GM12872 (cell line): Measurements from ENCODE around the gene SEMA4C.

Source experiments
- TF ChIP-seq, protein P1 (sequence below): IDR thresholded peaks from 3 replicates; pipeline ENCODE4 v1.5.1; 2011; ENCODE audit warnings: low read depth, mild to moderate bottlenecking, low read length, moderate library complexity; ENCODE audit not compliant: insufficient read depth

SEMA4C gene

GRCh38 chr2:96895032-96895745, 25.3 kb upstream of the SEMA4C start:
- TF ChIP-seq, protein P1, sequence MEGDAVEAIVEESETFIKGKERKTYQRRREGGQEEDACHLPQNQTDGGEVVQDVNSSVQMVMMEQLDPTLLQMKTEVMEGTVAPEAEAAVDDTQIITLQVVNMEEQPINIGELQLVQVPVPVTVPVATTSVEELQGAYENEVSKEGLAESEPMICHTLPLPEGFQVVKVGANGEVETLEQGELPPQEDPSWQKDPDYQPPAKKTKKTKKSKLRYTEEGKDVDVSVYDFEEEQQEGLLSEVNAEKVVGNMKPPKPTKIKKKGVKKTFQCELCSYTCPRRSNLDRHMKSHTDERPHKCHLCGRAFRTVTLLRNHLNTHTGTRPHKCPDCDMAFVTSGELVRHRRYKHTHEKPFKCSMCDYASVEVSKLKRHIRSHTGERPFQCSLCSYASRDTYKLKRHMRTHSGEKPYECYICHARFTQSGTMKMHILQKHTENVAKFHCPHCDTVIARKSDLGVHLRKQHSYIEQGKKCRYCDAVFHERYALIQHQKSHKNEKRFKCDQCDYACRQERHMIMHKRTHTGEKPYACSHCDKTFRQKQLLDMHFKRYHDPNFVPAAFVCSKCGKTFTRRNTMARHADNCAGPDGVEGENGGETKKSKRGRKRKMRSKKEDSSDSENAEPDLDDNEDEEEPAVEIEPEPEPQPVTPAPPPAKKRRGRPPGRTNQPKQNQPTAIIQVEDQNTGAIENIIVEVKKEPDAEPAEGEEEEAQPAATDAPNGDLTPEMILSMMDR: no peak

DNA sequence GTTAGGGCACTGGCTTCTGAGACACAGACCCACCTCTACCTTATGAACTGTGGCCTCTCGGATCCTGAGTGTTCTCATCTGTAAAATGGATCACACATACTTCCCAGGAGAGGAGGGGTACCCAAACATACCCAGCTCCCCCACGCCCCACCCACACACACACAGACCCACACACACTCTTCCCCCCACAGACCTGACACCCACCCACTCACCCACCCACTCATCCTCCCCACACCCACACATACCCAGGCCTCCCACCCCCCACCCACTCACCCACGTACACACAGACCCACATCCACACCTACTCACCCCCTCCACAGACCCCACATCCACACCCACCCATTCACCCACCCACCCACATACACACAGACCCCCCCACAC, 24.3 kb upstream of the SEMA4C start:
- TF ChIP-seq, protein P1: no peak

- TF ChIP-seq, protein P1: no peak
Measured at GRCh38 chr2:96893289-96894150, 23.6 kb upstream of the SEMA4C start.

DNA sequence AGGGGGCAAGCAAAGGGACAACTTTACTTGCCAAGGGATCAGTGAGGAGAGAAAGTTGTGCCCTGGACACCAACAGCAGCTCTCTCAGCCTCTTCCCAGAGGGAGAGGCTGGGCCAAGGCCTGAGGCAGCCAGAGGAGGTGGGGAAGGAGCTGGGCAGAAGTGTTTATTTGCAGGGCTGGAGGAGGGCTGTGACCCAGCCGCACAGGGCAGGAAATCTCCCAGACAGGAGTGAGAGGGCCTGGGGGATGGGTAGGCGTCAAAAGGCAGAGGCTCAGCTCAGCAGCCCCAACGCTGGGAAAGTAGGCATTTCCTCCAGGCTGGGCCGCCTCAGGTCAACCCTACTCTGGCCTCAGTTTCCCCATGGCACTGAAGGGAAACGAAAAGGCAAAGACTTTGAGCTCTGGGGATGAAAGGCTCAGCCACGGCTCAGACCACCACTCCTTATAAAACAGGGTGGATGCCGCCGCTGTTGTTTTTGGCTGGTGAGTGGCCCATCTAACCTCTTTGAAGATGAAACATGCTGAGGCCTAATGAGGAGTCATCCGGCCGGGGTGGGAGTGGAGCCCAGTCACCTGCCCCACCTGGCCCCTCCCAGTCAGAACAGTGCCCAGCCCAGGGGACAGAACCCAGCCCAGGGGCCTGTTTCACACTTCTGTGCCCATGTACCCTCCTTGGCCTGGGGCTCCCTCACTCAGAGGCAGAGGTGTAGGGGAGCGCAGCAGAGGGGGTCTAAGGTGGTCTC, 21.9 kb upstream of the SEMA4C start:
- TF ChIP-seq, protein P1: no peak

DNA sequence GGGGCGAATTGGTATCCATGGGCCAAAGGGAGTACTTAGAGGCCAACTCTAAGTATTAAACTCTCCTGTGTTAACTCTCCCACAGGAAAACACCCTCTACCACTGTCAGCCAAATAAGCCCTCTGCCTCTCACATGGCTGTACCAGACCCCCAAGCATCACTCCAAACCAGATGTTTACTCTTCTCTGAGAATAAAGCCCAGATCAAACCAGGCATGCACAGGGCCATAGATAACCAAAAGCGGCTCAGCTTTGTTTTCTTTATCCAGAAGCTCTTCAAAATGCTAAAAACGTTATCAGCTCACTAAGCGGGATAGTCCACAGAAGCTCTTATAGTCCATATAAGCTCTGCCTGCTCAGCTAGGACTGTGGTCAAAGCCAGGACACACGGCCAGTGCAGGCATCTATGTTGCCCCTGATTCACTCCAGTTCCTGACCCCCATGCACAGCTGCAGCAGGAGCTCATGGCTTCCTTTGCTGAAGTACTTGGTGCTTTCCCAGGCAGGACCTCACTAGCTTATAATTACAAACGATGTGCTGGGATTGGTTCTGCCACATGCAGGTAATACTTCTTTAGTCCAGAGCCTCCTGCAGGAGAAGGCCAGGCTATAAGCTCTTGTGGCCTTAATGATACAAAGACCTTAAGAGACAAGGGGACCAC, 21.0 kb upstream of the SEMA4C start:
- TF ChIP-seq, protein P1: no peak

GRCh38 chr2:96890252-96890651, 20.4 kb upstream of the SEMA4C start:
- TF ChIP-seq, protein P1: no peak
